Right lung (tissue), 5 donors: ENCODE results near the gene UBAP1L. TPM values are rescaled to one million over a fixed set of nuclear protein-coding genes. Genes with fewer than 3 reads are reported as not detected.
"Not testable (repeated sequence)": the region's sequence is repeated elsewhere in the genome, so short reads cannot be mapped to it uniquely, and the experiment has no call there.

Experiments used
- DNase-seq, 2 donors: peaks; one replicate each; pipeline ENCODE4 v3.0.0-alpha.2; 2013
- polyA plus RNA-seq, 5 donors: library from polyadenylated mRNA; unstranded; fragments of 120-200 nt; gene quantifications; one replicate each; pipeline versions ENCODE4 v1.2.1 to v1.2.3, GENCODE V29; 2013; ENCODE audit warnings: inconsistent platforms in 1 of 5, low replicate concordance in 1 of 5; ENCODE audit not compliant: insufficient read length in 5 of 5, insufficient read depth in 1 of 5

Gene UBAP1L
- polyA plus RNA-seq, 5 donors = 7.1 to 11.7 (median 10.5) TPM

DNA sequence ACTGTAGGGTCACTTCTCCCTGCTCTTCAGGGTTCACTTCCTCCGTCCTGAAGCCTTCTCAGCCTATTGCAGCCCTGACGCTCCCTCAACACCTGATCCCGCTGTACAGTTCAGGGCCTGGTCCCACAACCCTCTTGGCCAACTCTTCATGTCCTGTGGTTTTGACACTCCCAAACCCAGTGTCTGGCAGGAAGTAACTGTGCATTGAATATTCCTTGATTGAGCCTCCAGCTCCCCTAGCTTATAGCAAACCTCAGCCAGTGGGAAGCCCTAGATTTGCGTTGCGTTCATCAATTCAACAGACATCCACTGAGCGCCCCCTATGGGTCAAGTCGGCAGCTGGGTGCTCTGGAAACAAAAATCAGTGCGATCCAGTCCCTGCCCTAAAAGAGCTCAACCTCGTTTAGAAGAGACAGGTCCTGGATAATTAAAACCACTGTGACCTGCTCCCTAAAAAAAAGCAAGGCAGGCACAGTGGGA lies 13.5 kb downstream of the UBAP1L start:
- DNase-seq = peak; percentile 75 to 83

DNA sequence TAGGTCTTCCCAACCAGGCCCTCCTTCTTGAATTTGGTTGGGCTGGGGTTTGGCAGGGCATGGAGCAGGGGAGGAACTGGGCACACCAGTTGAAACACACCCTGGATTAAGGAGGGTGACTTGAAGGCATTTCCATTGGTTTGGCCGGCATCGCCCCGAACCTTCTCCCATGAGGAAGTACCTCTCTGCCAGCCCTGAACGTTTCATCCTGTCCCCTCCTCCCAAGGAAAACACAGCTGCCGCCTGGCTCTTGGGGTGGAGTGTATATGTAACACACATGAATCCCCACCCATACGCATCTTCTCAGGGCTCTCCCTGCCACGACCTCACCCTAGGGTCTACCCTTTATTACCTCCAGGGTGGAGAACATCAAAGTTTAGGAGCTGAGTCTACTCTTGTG lies 14.6 kb downstream of the UBAP1L start:
- DNase-seq = no peak

DNA sequence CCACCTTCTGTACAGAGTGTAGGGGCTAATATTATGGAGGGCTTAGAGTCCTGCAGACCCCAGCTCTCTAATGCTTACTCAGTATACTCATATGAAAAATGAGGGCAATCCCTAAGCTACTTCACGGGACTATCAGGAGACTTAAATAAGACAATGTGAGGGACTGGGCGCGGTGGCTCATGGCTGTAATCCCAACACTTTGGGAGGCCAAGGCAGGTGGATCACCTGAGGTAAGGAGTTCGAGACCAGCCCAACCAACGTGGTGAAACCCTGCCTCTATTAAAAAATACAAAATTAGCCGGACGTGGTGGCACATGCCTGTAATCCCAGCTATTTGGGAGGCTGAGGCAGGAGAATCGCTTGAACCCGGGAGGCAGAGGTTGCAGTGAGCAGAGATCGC lies 15.2 kb downstream of the UBAP1L start:
- DNase-seq = not testable (repeated sequence)

DNA sequence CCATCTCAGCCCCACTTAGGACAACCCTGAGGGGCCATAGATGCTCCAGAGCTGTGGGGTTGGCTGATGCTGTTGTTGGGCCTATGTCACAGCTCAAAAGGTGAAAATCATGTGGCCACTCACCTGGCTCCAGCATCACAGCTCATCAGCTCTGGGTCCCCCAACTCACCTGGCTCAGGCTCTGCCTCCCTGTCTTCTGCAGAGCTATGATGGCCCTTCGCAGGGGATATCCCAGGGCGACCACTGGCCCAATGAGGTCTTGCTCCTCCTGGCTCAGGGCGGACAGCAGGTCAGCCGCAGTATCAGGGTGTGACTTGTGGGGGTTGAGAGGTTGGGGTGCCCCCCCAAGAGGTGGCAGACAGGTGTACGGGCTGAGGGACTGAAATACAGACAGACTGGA lies 15.7 kb downstream of the UBAP1L start:
- no peak for DNase-seq

DNA sequence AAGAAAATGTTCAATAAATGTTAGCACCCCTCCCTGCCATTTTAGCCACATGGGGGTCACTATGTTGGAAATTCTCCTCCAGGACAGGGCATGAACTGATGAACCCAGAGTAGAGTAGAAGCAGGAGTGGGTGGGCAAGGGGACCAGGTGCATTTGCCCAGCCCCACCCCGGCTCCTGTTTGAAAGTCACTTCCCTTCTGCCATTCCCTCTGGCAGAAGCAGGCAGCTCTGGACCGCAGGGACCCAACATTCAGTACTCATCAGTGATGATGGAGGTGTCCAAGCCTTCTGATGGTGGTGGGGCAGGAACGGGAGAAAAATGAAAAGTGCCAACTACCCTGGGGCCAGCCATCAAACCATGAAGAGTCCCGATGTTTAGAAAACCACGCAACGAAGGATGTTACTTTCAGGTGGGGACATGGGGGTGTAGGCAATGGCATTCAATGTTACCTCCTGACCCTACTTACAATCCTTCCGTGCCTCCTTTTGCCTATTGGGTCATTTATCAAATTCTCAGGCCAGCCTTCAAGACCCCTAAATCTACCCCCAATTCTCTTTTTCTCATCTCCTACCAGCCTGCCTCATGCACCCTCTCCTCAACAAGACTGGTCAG lies 17.2 kb downstream of the UBAP1L start:
- no peak for DNase-seq

DNA sequence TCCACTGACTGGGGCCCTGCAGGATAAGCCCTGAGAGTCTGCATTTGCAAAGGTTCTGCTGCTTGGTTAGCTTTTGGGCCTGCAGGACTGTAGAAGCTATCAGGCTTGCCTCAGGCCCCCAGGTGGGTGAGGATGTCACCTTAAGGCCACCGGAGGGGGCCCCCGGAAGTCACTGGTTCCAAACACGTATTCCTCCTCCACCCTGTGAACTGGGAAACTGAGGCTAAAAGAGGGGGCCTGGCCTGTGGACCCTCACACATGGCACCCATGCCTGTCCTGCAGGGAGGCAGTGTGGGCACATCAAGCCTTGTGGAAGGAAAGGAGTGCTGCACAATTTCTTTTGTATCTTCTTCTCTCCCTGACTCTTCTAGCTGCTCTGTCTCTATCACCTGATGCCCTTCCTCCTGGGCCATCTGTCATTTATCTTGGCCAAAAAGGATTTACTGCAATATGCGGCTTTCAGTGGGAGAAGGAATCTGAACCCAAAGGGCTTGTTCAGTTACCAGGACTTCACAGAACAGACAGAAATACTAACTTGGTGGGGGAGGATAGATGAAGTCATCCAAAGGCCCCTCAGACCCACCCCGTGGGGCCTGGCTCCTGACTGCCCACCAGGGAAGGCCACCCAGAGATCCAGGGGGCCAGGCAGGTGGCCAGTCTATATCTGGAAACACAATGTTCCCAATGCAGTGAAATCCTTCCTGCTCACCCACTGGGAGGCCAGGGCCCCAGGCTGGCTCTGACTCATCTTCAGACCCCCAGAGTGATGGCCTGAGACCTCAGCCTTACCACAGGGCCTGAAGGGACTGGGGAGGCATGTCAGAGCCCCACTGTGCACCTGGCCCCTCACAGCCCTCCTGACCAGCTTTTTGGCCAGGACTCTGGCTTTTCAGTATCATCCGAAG lies 18.3 kb downstream of the UBAP1L start:
- no peak for DNase-seq

DNA sequence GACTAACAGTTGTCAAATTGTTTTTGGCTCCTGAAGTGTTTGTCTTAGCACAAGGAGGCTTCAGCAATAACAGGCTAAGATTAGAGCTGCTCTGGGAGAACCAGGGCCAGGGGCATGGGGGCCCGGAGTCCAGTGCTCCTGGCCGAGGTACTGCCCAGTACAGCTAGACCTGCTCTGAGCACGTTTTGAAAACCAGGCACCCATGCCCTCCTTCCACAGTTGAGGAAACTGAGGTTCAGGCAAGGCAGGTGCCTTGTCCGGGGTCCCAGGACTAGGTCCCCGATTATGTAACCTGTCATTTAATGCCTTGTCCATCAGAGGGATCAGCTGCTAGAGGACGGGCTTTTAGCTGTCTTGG lies 19.3 kb downstream of the UBAP1L start:
- DNase-seq = no peak

DNA sequence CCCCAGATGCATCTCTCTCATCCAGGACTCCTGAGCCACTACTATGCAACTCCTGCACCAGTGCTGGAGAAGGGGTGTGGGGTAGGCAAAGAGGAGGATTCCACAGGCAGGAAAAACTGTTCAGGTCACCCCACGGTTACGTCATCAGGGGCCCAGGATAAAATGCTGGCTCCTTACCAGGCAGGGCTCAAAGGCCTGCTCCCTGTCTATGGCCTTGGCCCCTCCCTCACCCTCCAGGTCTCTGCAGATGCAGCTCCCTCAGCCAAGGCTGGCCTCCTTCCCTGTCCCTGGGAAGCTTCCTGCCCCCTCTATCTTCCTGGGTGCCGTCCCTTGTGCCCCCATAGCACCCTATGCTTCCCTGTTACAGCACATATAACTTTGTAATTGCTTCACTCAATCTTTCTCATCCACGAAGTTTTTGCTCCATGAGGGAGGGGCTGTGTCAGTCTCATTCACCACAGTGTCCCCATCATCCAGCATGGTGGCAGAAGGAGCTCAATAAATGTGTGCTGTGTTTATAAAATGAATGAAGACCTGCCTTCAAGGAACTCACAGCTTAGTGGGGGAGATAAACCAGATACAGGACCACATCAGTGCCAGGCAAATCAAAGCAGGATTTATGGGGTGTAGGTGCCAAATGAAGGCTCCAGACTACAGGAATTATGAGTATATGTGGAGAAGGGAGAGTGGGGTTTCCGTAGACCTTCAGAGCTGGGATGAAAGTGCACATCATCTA lies 19.8 kb downstream of the UBAP1L start:
- DNase-seq = no peak

DNA sequence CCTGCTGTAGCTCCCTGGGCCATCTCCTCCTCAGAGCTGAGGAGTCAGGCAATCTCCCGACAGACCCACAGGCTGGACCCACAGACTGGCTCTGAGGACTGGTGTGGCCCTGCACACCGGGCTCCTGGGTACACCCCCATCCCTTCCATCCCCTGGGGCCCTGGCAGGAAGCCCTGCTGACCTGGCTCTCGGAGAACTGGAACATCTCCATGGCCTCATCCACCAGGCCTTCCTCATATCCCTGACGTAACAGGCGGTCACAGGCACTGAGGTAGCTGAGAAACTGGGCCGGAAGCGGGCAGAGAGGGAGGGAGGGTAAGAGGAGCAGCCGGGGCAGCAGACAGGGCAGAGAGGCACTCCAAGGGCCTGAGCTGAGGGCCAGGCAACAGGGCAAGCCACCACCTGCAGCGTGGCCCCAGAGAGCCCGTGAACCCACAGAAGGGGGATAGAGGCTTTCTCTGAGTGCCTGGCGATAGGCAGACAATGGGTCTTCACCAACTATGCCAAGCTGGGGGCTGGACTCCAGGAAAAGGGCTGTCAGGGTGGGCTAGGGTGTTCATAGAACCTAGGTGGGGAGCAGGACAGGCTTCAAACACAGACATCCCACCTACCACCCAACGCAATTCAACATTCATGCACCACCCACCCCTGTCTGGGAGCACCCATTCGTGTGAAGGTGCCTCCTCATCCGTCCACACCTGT lies 20.6 kb downstream of the UBAP1L start:
- DNase-seq = no peak

DNA sequence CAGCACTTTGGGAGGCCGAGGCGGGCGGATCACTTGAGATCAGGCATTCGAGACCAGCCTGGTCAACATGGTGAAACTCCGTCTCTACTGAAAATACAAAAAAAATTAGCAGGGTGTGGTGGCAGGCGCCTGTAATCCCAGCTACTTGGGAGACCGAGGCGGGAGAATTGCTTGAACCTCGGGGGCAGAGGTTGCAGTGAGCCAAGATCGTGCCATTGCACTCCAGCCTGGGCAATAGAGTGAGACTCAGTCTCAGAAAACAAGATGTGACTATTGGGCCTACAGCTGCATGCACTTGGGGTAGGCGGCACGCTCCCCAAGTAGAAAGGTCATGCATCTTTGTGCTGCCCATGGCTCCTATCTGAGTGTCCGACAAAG lies 21.2 kb downstream of the UBAP1L start:
- DNase-seq = not testable (repeated sequence)

DNA sequence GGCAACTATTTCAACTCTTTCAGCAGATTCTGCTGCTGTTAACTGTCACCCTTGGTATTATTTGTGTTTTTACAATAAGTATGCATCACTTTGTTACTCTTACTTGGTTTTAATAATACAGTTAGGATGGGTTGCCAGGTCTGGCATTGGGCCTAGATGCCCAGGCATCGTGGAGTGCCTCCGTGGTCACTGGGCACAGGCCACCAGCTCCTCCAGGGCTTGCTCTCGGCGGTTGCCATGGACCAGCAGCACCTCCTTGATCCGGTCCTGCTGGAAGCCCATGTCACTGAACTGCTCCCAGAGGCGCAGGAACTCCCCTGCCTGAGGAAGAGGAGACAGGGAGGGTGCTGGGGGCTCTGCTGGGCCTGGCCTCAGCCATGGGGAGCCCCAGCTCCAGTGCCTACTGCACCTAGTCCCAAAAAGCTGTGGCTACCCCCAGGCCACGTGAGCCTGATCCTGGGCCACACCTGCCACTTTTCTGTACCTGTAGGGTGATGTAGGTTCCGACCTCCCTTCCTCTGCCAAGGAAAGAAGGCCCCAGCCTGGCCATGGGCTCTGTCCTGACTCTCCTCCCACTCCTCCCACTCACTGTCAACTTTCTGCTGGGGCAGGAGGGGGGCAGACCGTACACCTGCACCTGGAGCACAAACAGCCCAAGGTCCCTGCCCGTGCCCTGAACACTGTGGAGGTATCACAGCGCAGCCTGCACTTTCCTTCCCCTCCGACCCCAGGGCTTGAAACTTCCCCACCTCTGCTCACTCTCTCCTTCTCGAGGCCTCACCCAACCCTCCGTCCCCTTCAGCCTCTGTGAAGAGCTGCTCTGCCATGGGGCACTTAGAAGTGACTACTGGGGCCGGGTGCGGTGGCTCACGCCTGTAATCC lies 21.8 kb downstream of the UBAP1L start:
- DNase-seq = no peak

DNA sequence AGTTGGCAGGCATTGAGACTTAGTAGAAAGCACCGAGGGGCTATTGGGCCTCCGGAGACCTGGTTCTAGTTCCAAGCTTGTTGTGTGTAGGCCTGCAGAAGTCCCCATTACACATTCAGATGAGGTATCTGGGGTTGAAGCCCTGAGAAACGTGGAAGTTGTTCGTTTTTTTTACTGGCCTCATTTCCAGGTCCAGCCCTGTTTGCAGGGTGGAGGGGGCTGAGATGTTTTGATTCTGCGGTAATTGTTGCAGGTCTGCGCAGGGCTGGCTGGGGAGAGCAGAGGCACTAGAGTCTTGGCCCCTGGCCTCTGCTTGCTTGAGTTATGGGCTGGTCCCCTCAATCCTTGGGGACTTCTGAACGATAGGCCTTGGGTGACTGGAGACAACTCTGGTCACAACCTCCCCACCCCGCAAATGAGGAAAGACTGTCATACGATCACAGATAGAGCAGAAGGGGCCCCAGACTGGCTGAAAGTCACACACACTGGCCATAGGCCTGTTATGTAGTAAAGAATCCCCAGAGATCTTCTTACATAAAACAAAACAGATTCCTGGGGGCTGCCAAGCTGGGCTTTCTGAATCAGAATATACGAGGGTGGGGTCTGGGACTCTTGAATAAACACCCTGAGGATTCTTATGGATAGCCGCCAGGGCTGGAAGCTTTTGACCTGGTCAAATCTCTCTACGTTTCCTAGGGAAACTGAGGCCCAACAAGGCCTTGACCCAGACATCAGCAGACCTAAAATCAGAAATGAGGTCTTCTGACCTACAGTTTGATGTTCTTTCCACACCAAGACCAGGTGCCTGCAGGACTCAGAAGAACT lies 22.8 kb downstream of the UBAP1L start:
- no peak for DNase-seq

DNA sequence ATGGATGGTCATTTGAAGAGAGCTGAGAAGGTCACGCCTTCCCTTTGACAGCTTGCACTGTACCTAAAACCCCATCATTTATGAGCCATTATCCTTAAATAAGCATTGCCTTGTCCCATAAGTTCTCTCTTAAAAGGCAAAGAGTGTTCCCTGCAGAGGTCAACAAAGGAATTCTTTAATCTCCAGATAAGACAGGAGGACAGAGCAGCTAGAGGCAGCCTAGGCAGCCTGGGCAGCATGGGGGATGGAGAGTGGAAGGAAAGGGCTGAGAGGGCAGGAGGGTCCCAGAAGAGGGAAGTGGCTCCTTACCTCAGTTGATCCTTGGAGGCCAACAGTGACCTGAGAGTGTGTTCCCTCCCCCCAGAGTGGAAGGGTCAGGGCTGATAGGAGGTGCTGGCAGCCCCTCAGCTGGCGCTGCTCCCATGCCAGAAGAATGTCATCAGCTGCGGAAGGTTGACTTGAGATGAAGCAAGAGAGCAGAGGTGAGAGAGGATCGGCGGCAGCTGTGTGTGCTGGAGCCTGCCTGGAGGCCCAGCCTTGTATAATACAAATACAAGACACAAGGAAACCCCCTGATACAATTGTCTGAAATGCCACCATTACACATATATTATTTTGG lies 25.7 kb downstream of the UBAP1L start:
- peak; percentile 93 to 94 for DNase-seq

DNA sequence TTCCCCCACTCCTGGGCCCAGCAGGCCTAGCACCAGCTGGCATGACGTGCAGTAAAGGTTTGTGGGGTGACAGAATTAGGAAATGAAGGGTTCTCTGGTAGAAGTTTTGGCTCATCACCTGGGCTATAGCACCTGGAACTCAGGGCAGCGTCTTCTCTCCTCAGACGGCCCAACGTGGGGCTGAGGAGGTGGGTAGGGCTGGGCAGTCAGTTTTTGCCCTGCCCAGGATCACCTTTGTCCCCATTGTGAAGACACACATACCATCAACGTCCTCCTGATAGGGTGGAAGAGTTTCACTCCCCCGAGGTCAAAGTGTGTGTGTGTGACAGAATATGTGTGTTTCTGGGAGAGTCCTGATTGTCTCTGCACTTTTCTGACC lies 26.4 kb downstream of the UBAP1L start:
- no peak for DNase-seq

DNA sequence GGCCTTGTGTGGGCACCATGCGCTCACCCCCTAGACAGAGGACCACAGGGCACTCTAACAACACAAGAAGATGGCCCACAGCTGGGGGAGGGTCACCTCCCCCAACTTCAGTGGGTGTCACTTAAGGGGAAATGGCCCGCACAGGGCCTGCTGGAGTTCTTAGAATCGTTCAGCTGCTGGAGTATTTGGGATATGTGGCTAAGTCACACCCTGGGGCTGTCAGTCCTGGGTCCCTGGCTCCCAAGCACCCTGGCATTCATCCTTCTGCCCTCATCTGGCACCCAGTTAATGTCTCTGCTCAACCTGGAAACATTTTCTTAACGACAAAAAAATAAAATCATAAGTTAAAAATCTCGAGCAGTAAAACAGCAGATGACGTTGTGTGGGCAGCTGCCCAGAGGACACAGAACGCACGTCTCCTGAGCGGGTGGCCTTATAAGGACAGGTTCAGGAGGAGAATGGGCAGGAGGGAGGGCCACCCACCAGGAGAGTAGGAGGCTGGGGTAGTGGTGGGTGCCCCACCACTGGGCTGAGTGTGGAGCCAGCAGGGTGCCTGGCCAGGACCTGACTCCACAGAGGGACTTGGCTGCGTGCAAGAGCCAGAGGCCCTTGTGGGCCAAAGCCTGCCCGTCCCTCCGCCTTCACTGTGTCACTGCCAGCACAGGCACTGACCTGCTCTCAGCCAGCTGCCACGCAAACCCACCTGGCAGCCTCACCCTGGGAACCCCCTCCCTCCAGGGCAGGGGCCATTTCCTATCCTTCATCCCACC lies 26.9 kb downstream of the UBAP1L start:
- peak in 1 of 2 donors; percentile 79 for DNase-seq

DNA sequence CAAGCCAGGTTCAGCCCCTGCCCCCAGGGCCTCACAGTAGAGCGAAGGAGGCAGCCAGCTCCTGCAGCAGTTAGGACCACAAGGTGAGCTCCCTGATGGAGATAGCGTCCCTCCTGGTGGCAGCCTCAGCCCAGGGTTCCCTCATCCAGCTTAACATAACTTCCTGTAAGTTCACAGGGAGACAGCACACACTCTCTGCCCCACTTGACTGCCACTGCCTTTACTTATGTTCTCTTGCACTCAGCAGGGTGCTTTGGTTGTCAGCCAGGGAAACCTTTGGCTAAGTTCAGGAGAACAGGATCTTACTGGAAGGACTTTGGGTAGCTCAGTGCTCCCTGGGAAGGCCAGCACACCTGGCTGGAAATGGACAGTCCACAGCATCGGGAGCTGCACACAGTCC lies 27.6 kb downstream of the UBAP1L start:
- no peak for DNase-seq

DNA sequence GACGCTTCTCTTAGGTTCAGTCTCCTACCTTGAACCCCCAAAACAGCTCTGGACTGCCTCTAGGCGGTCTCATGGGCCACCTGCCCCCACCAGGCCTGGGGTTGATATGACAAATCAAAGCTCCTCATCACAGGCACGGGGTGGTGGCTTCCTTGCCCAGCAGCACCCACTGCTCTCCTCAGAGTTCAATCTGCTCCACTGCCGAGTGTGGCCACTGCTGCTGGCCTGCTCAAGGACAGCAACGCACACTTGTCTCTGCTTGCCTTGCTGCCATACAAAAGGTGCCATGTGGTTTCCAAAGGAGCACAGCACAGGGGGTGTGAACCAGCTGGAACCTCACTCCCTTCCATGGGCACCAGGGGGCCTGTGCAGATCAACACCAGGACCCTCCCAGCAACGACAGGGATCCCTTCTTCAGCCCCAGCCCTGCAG lies 28.3 kb downstream of the UBAP1L start:
- no peak for DNase-seq

DNA sequence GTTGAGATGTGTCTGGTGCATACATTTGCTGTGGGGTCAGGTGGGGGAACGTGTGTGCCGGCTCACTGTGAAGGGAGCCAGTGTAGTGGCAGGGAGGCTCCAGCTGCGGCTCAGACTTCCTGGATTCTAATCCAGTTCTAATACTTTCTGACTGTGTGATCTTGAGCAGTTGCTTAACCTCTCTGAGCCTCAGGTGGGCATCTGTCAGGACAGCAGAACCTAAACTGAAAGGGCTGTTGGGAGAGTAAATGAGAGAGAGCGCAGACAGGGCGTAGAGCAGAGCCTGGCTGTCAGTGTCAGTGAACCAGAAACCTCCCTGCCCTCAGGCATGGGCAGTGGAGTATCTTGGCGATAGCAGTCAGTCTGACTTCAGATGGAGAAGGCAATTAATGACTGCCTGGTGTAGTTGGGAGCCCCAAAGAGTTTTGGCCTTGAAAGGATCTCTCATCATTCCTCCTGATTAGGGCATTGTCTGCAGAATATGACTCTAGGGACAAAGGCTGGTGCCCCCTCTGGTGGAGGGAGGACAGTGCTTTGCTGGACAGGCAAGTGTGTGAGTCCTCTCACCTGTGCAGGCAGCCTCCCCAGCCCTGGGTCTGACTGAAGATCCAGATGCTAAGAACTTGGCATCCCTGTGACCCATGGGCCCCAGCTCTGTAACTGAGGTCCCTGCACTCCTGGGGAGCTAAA lies 28.9 kb downstream of the UBAP1L start:
- no peak for DNase-seq
